GDM1 (cell line): Measurements from ENCODE around the gene NFIX.

Experiments used
- DNase-seq: peaks from one replicate; lab custom pipeline; 2025; lab: John Stamatoyannopoulos, UW

NFIX gene

GRCh38 chr19:13056052-13056660 lies 60.9 kb downstream of the NFIX start:
- no peak for DNase-seq

- DNase-seq, result no peak
Observed at GRCh38 chr19:13057147-13057572, 61.9 kb downstream of the NFIX start.

- DNase-seq, result no peak
Observed at GRCh38 chr19:13057744-13058143, 62.5 kb downstream of the NFIX start.

GRCh38 chr19:13058951-13059660 lies 63.8 kb downstream of the NFIX start:
- DNase-seq, result no peak

GRCh38 chr19:13060233-13060963 lies 65.1 kb downstream of the NFIX start:
- DNase-seq, result no peak

- DNase-seq, result peak; percentile 61
Observed at GRCh38 chr19:13060964-13061927, 66.0 kb downstream of the NFIX start.

- DNase-seq, result no peak
Observed at GRCh38 chr19:13062317-13062716, 67.0 kb downstream of the NFIX start.

- no peak for DNase-seq
Observed at GRCh38 chr19:13063461-13064091, 68.3 kb downstream of the NFIX start.

GRCh38 chr19:13064092-13064489 lies 68.8 kb downstream of the NFIX start:
- DNase-seq, result no peak

GRCh38 chr19:13066226-13066625 lies 71.0 kb downstream of the NFIX start:
- DNase-seq, result no peak

GRCh38 chr19:13066933-13067807 lies 71.9 kb downstream of the NFIX start:
- DNase-seq, result no peak

GRCh38 chr19:13068085-13068846 lies 73.0 kb downstream of the NFIX start:
- DNase-seq, result no peak

GRCh38 chr19:13069415-13070359 lies 74.4 kb downstream of the NFIX start:
- DNase-seq, result peak; percentile 29

GRCh38 chr19:13070425-13071140 lies 75.3 kb downstream of the NFIX start:
- DNase-seq, result no peak

- DNase-seq, result no peak
Observed at GRCh38 chr19:13071444-13072187, 76.3 kb downstream of the NFIX start.

GRCh38 chr19:13072188-13072908 lies 77.1 kb downstream of the NFIX start:
- DNase-seq, result no peak
